ENCODE measurements around the gene CNTNAP2. TPM values are rescaled to one million over a fixed set of nuclear protein-coding genes. Genes with fewer than 3 reads are reported as not detected.

Gene CNTNAP2
- total RNA-seq, 3 donors from 2014 or later (not counting 1 experiment from before 2014, with no cell fraction given) = 0.18 to 1.1 TPM; not detected in 1

GRCh38 chr7:147279964-147280374 lies 1163.4 kb downstream of the CNTNAP2 start:
- no peaks in the 10 kb centered on the region for H3K27me3 Mint-ChIP-seq (ENCODE audit: low read depth in 2 of 2)
- no peak overlapping the region for H3K4me3 Mint-ChIP-seq
- Histone ChIP-seq H3K36me3 (ENCODE audit: control insufficient read depth, insufficient read depth, low read length) (no peaks in the 10 kb centered on the region), H3K27me3 (ENCODE audit: control insufficient read depth, insufficient read depth, low read length) (no peaks in the 10 kb centered on the region), H3K27ac (ENCODE audit: low read length) (no peak overlapping the region), H3K9me3 (ENCODE audit: control insufficient read depth, insufficient read depth, low read length) (no peaks in the 10 kb centered on the region), H3K4me3 (ENCODE audit: low read length) (no peak overlapping the region), H3K4me1 (ENCODE audit: control insufficient read depth, insufficient read depth, low read length) (no peaks in the 10 kb centered on the region)
- no peak for DNase-seq
- 100% methylated on average over 2 of the region's 2 CpGs for WGBS (ENCODE audit: insufficient coverage)
- H3K9me3 Mint-ChIP-seq = peaks cover 11 to 16% of the 10 kb centered on the region in 2 donors
- H3K36me3 Mint-ChIP-seq = peaks cover 5% of the 10 kb centered on the region
- ATAC-seq = no peak
- no peaks in the 10 kb centered on the region for H3K4me1 Mint-ChIP-seq
- no peak overlapping the region for H3K27ac Mint-ChIP-seq
- intact Hi-C loops (cut with micrococcal nuclease) = no loop called here
- TF ChIP-seq CTCF (IDR thresholded peaks at IDR 0.05) = no peak

GRCh38 chr7:147282204-147282603 lies 1165.6 kb downstream of the CNTNAP2 start:
- Mint-ChIP-seq H3K27ac (no peak overlapping the region), H3K4me1 (no peaks in the 10 kb centered on the region), H3K4me3 (no peak overlapping the region)

GRCh38 chr7:147296201-147296600 lies 1179.6 kb downstream of the CNTNAP2 start:
- Histone ChIP-seq H3K27ac (ENCODE audit: low read length) (no peak overlapping the region), H3K27me3 (ENCODE audit: control insufficient read depth, insufficient read depth, low read length) (no peaks in the 10 kb centered on the region), H3K36me3 (ENCODE audit: control insufficient read depth, insufficient read depth, low read length) (no peaks in the 10 kb centered on the region), H3K4me1 (ENCODE audit: control insufficient read depth, insufficient read depth, low read length) (no peaks in the 10 kb centered on the region), H3K9me3 (ENCODE audit: control insufficient read depth, insufficient read depth, low read length) (no peaks in the 10 kb centered on the region), H3K4me3 (ENCODE audit: low read length) (no peak overlapping the region)
- no peaks in the 10 kb centered on the region for H3K27me3 Mint-ChIP-seq (ENCODE audit: low read depth in 2 of 2)
- no peak overlapping the region for H3K4me3 Mint-ChIP-seq
- intact Hi-C loops (cut with micrococcal nuclease) = no loop called here
- DNase-seq (no peak), ATAC-seq (no peak)
- no peaks in the 10 kb centered on the region for H3K4me1 Mint-ChIP-seq
- H3K9me3 Mint-ChIP-seq = peaks cover 0 to 2% of the 10 kb centered on the region in 2 donors
- no peak overlapping the region for H3K27ac Mint-ChIP-seq
- no peaks in the 10 kb centered on the region for H3K36me3 Mint-ChIP-seq
- TF ChIP-seq CTCF (IDR thresholded peaks at IDR 0.05) = no peak

More at GRCh38 chr7:147282204-147282603, 1165.6 kb downstream of the CNTNAP2 start:
- H3K4me1 ChIP-seq (ENCODE audit: control insufficient read depth, insufficient read depth, low read length) = no peaks in the 10 kb centered on the region
- no peaks in the 10 kb centered on the region for H3K9me3 ChIP-seq (ENCODE audit: control insufficient read depth, insufficient read depth, low read length)
- Mint-ChIP-seq H3K9me3 (peaks cover 7 to 9% of the 10 kb centered on the region in 2 donors), H3K36me3 (no peaks in the 10 kb centered on the region), H3K27me3 (ENCODE audit: low read depth in 2 of 2) (no peaks in the 10 kb centered on the region)
- H3K27ac ChIP-seq (ENCODE audit: low read length) = no peak overlapping the region
- no peak overlapping the region for H3K4me3 ChIP-seq (ENCODE audit: low read length)
- no peaks in the 10 kb centered on the region for H3K36me3 ChIP-seq (ENCODE audit: control insufficient read depth, insufficient read depth, low read length)
- DNase-seq = no peak
- H3K27me3 ChIP-seq (ENCODE audit: control insufficient read depth, insufficient read depth, low read length) = no peaks in the 10 kb centered on the region
- no peak for TF ChIP-seq CTCF (IDR thresholded peaks at IDR 0.05)
- intact Hi-C loops (cut with micrococcal nuclease) = no loop called here
- no peak for ATAC-seq

- H3K4me1 ChIP-seq (ENCODE audit: control insufficient read depth, insufficient read depth, low read length) = no peaks in the 10 kb centered on the region
- DNase-seq (no peak), ATAC-seq (no peak)
- intact Hi-C loops (cut with micrococcal nuclease) = no loop called here
- no peak overlapping the region for H3K27ac ChIP-seq (ENCODE audit: low read length)
- H3K4me3 ChIP-seq (ENCODE audit: low read length) = no peak overlapping the region
- Mint-ChIP-seq H3K9me3 (peaks cover 0 to 2% of the 10 kb centered on the region in 2 donors), H3K4me3 (no peak overlapping the region), H3K27me3 (ENCODE audit: low read depth in 2 of 2) (no peaks in the 10 kb centered on the region), H3K4me1 (no peaks in the 10 kb centered on the region), H3K36me3 (no peaks in the 10 kb centered on the region), H3K27ac (no peak overlapping the region)
- H3K9me3 ChIP-seq (ENCODE audit: control insufficient read depth, insufficient read depth, low read length) = no peaks in the 10 kb centered on the region
- no peak for TF ChIP-seq CTCF (IDR thresholded peaks at IDR 0.05)
- no peaks in the 10 kb centered on the region for H3K27me3 ChIP-seq (ENCODE audit: control insufficient read depth, insufficient read depth, low read length)
- no peaks in the 10 kb centered on the region for H3K36me3 ChIP-seq (ENCODE audit: control insufficient read depth, insufficient read depth, low read length)
- 88% methylated on average over 1 of the region's 1 CpG for WGBS (ENCODE audit: insufficient coverage)
Measured at GRCh38 chr7:147296986-147297385, 1180.4 kb downstream of the CNTNAP2 start.

Measured in natural killer cell (primary cell).